DMS53 (cell line): ENCODE measurements around the gene HSPG2.

Source experiments
- DNase-seq: peaks from one replicate; lab custom pipeline; 2025; lab: John Stamatoyannopoulos, UW

The HSPG2 gene

GRCh38 chr1:21898326-21899200 is 38.5 kb downstream of the HSPG2 start:
- DNase-seq = no peak

DNA sequence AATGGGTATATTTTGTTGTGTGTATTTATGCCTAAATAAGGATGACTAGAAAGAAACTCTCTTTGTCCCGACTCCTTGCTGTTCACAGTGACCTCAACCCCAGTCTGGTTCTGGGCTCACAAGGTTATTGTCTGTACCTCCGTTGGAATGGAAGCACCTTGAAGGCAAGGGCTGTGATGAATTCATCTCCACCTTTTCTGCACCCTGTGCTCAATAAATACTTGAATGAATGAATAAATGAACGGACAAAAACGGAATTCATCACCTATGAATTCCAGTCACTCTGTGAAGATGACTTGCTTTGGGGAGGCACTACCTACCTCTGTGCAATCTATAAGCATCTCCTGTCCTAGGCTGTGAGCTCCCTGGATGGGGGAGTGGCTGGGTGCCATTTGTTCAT is 39.3 kb downstream of the HSPG2 start:
- DNase-seq = no peak

DNA sequence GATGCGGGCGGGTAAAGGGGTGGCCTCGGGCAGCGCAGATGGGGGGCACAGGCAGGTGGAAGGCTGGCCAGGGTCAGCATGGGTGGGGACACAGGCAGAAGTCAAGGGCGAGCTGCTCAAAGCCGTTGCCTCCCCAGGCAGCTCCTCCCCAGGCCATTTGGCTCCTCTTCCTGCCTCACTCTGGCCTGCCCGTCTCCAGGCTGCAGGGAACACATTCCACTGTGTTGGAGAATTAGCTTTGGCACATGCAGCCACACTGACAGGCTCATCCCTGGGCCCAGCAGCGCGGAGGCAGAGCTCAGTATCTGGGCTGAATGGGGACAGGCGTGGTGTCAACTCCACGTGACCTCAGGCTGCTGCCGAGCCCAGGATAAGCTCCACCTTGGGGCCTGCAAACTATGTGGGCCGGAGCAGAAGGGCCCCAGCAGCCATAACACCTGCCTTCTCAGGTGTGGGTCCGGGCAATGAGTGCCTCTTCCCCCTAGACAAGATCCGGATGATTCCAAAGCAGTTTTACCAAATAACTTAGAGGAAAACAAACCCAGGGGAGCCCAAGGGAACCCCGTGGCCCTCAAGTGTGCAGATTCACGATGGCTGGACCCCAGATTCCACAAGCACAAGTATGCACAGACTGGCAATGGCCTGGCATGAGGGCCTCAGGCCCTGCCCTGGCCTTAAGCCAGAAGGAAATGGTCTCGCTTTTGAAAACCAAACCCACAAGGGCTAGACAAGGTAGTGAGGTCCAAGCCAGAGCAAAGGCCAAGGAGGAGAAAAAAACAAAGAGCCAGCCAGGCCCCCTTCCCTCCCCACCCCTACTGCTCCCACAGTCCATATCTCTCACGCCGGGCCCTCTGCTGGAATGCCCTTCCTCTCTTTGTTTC is 40.2 kb downstream of the HSPG2 start:
- DNase-seq = no peak

GRCh38 chr1:21896026-21896425 is 41.1 kb downstream of the HSPG2 start:
- no peak for DNase-seq

- no peak for DNase-seq
Measured at GRCh38 chr1:21894034-21894881, 42.9 kb downstream of the HSPG2 start.

- no peak for DNase-seq
Measured at GRCh38 chr1:21893046-21893805, 43.9 kb downstream of the HSPG2 start.

GRCh38 chr1:21891621-21892479 is 45.3 kb downstream of the HSPG2 start:
- no peak for DNase-seq

- DNase-seq = no peak
Measured at GRCh38 chr1:21891081-21891480, 46.0 kb downstream of the HSPG2 start.

- DNase-seq = no peak
Measured at GRCh38 chr1:21888500-21888899, 48.6 kb downstream of the HSPG2 start.

- DNase-seq = no peak
Measured at GRCh38 chr1:21887796-21888195, 49.3 kb downstream of the HSPG2 start.

- no peak for DNase-seq
Measured at GRCh38 chr1:21887216-21887736, 49.8 kb downstream of the HSPG2 start.

- DNase-seq = no peak
Measured at GRCh38 chr1:21886486-21887215, 50.5 kb downstream of the HSPG2 start.

DNA sequence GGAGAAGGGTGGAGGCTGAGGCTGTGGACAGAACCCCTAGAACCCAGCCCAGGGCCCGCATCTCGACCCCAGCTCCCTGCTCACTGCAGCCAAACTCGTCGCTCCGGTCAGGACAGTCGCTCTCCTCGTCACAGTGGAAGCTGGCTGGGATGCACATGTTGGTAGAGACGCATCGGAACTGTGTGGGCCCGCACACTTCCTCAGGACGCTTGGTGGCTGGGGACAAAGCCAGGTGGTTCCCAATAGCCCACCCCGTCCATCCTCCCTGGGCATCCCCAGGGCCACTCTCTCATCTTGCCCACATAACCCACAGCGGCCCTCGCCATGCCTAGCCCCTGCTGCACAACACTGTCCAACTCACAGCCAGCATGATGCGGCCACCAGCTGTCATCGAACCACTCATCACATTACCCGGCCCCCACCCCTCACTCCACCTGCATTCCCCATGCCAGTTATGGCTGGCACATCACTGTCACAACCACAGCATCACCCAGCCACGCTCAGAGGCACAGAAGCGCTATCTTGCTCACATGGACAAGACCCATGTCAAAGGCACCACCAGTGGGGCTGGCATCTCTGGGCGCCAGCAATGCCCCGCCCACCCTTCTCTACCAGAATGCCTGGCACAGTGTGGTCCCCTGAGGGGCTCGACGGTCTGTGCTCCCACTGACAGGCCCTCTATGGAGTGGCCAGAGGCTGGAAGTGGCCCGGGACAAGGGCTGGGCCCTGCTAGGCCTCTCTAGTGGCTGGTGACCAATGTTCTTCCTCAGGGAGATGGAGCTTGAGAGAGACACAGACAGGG is 51.7 kb downstream of the HSPG2 start:
- DNase-seq = no peak

DNA sequence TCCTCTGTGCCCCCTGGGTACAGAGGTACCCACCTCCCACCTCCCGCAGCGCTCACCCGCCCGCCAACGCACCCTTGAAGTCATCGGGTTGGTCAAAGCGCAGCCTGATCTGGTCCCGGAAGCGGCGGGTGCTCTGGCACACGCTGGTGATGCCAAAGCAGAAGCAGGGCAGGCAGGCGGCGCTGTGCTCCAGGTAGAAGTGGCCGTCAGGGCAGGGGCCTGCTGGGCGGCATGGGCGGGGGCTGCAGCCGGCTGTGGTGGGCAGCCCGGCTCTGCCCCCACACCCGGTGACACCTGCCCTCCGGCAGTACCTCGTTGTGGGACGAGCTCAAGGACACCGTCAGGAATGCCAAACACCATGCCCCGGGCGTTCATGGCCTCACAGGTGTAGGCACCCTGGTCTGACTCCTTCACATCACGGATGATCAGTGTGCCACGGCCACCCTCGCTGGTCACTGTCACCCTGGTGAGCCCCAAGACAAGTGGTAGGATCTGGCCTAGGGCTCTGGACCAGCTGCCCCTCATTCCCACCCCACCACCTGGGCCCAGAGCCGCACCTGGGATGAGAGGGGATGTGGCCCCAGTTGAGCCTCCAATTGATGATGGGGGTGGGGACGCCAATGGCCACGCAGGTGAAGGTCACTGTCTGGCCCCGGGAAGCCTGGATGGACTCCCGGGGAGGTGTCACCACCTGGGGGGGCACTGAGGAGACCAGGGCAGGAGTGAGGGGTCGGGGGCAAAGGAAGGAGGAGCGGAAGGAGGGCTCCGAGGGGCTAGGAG is 52.5 kb downstream of the HSPG2 start:
- no peak for DNase-seq

DNA sequence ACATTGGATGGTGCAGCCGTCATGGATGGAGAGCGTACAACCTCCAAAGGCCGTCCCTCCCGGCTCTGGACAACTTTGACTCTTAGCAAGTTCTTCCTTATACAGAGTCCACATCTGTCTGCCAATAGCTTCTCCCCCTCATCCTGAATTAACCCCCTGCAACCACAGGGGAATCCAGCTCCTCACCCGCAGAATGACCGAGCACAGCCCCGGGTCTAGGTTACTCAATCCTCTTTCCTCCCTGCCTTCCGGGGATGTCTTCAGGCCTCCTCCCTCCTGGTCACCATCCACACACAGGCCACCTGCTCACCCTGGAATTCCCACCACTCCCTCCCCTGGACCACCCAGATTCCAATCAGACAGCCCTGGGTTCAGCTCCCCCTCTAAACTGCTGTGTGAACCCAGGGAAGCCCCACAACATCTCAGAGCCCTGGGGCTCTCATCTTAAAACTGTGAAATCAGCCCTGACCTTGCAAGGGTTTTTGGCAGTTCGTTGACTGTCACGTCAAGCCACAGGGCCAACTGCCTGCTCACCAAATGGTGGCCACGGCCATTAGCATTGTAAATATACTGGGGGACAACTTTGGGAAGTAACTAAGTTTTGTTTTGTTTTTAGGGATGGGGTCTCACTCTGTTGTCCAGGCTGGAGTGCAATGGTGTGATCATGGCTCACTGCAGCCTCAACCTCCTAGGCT is 54.2 kb downstream of the HSPG2 start:
- DNase-seq = no peak

DNA sequence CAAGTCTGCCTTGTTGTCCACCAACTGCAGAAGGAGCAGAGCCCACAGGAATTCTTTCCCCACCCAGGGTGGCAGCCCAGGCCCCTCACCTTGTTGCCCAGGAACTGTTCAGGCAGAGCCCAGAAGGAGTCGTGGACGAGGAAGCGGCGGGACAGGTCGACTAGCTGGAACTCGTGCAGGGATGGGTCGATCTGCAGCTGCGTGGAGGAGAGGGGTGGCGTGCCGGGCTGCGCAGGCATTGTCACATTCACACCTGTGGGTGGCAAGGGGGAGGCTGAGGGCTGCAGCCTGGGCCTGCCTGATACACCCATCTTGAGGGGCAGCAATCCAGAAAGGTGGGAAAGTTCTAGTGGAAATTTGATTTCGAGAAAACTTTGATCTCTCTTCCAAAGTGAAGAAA is 55.9 kb downstream of the HSPG2 start:
- DNase-seq = no peak

GRCh38 chr1:21880619-21880970 is 56.5 kb downstream of the HSPG2 start:
- no peak for DNase-seq
